Epidermal melanocyte (primary cell): ENCODE results near the gene SLFNL1.

Source experiments
- DNase-seq: peaks from one replicate; pipeline ENCODE4 v3.0.0; 2011; ENCODE audit warnings: low spot score; ENCODE audit not compliant: insufficient read length

The SLFNL1 gene

DNA sequence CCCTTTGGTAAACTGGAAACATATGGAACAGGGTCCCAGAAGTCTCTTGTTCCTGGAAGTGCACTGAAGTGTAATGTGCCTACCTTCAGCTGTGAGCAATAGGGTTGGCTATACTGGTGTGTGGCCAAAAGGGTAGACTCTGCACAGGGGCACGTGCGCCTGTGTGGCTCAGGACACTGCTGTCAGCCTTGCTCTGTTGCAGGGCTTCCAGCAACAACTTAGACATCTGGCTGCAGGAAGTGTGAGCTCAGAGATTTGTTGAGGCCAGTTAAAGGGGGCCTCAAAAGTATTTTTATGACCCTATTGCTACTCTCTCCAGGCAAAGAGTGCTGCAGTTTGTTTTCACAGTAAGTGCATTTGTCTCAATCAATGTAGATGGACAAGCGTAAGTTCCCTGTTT lies 34.6 kb downstream of the SLFNL1 start:
- DNase-seq: no peak

DNA sequence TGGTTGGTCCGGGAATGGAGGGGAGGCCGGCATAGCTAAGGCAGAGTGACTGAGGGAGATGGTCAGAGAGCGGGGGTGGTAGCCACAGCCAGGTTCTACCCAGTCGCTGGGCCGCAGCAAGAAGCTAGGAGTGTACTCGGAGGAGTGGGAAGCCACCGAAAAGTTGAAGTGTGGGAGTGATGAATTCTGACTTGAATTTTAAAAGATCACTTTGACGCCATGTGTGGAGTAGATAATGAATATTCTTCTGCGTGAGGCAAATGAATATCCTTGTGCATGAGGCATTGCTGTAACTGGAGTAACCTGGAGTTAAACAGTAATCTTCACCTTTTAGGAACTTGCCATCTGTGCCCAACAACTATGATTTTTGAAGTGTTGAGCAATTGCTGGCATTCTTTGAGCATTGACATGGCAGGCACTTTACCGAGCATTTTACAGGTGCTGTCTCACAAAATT lies 35.2 kb downstream of the SLFNL1 start:
- DNase-seq: no peak

GRCh38 chr1:40985875-40986274 lies 35.6 kb downstream of the SLFNL1 start:
- no peak for DNase-seq

DNA sequence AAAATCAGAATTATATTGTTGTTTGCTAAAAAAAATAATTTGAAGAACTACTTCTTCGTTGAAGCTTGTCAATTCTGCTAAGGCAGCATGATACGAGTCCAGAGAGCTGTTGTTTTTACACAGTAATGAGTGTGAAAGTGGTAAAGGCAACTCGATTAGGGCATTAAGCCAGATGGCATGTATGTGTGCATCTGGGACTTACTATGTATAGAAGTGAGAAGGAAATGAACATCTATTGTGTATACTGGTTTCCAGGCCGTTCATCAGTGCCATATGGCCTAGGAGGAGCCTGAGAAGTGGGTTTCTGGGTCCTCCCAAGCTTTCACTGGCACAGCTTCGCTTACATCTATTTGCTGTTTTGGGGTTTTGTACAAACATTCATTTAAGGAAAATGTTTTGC lies 36.4 kb downstream of the SLFNL1 start:
- DNase-seq: no peak

GRCh38 chr1:40984531-40984930 lies 37.0 kb downstream of the SLFNL1 start:
- no peak for DNase-seq

DNA sequence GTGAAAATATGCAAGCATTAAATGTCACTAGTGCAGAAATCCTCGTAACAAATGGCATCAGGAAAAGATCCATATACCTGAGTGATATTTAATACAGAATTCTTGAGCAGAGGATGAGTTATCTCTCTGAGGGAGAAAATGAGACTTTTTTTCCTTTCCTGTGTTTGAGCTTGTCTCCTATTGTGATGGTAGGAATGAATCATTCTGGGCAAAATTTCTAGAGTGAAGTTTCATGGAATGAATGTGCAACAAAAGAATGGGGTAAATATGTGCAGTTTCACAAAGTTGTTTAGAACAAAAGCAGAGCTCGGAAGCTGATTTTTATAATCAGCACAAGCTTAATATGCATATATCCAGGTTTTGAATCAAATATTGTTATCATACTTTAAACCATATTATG lies 37.5 kb downstream of the SLFNL1 start:
- no peak for DNase-seq

- DNase-seq: no peak
Measured at GRCh38 chr1:40983286-40983685, 38.2 kb downstream of the SLFNL1 start.

DNA sequence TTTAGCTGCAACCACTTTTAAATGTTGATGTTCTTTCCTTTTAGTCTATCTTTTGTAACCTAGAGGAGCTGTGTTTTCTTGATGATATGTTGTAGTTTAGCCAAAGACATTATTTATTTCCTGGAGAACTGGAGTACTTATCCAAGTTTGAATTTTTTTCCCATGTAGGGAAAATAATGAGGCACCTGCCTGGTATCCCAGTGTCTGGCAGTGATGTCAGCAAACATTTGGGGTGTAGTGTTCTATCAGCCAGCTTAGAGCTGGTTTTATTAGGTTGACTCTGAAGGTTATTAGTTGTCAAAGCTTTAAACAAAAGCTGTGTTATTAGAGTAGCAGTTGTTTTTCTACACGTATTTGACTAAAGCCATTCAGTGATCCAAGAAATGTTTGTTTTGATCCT lies 38.8 kb downstream of the SLFNL1 start:
- DNase-seq: no peak

DNA sequence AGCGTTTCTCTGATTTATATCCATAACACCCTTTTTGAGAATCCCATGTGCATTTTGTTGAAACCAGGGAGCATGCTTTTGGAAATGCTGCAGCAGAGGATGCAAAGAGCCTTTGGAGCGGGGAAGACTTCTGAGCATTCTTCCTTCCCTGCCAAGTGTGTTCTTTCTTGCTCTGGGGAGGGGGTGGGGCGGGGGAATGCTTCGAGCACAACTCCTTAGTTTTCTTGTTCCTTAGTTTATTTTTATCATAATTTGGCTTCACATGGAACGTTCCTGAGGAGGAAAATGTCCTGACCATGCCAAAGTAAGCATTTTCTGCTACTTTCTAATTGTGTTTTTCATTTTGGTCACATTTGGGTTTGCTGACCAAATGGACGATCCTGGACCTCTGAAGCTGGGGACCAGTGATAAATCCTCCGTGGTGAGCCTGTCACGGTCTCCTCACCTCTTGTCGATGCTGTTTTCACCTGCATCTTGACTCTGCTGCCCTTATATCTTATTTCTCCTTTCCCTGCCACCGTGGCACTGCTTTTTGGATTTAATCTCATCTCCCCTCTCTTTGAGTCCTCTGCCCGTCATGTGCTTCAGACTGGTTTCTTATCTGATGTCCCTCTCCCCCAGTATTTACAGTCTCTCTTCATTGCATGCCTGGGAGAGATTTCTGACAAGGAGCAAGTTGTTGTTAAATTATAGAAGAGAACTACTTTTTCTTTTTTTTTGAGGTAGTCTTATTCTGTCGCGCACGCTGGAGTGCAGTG lies 39.7 kb downstream of the SLFNL1 start:
- DNase-seq: no peak

GRCh38 chr1:40980453-40981121 lies 40.9 kb downstream of the SLFNL1 start:
- no peak for DNase-seq

GRCh38 chr1:40980068-40980452 lies 41.5 kb downstream of the SLFNL1 start:
- no peak for DNase-seq

DNA sequence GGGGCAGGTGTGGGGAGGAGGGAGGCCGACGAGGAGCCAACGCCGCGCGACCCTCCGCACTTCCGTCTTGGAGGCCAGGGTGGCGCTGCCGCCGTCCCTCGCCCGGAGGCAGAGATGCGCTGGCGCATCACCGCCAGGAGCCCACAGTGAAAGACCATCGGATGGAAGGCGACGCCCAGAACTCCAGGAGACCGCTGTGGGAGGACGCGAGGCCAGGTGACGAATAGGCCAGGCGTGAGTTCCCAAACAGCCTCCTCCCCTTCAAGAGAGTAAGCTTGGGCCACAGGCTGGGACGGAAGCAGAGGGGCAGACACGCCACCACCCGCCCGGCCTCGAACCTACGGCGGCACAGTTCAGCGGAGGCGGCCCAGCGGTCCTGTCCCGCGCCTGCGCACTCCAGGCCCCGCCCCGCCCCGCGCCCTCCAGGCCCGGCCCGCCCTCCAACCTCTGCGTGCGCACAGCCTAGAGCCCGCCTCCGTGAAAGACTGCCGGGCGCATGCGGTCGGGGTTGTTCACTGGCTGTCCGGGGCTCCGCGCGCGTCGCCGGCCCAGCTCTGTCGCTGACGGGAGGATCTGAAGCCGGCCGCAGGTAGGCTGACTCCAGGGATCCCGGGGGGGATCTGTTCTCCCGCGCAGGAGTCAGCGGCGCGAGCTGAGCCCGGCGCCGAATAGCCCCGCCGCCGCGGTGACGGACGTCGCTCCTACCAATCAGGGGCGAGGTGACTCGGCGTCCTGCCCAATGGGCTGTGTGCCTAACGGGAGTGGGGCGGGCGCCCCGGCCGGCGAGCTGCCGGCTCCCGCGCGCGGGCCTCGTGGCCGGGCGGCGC lies 42.1 kb downstream of the SLFNL1 start, which contains the start of gene CTPS1:
Gene CTPS1 (plus strand): TSS at position 456 of the 827 bp plus-strand sequence. CDS start 3,595 bp downstream, outside the sequence.
- DNase-seq: peak; percentile 99

DNA sequence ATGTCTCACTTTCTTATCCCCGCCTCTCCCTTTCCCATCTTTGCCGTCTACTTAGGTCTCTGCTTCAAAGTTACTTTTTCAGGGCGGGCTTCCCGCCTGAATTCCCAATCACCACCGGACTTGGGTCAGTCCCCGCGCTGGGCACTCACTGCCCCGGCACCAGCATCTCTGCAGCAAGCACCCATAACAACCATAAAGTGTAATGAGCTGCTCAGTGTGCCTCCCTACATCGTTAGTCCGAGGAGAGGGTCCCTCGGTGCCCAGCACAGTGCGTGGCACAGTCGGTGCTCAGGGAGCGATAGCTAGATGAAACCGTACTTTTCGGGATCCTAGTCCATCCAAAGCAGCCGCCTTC lies 42.7 kb downstream of the SLFNL1 start:
- no peak for DNase-seq

GRCh38 chr1:40977716-40978115 lies 43.8 kb downstream of the SLFNL1 start:
- no peak for DNase-seq

DNA sequence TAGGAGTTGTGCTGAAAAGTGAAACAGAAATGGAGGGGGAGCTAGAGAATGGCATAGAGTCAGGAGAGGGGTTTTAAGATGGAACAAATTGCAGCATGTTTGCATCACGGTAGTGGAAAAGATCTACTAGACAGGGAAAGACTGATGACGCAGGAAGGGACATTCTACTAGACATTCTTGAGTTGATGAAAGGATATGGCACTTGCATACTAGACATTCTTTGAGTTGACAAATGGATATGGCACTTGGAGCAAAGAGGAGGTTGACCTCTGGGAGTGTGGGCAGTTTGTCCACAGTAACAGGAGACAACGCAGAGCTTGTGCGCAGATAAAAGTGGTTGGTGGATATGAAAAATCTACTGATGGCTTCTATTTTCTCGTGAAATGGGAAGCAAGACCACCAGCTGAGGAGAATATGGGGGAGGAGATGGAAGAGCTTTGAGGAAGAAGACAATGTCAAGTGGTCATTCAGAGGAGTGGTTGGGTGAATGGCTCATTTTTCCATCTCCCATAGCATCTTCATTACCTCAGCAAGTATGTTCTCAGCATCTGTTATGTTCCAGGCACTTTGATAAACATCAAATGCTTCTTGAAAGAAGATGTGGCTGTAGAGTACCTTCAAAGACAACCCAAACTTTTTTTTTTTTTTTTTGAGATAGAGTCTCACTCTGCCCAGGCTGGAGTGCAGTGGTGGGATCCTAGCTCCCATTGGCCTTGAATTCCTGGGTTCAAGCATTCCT lies 44.4 kb downstream of the SLFNL1 start:
- DNase-seq: no peak

DNA sequence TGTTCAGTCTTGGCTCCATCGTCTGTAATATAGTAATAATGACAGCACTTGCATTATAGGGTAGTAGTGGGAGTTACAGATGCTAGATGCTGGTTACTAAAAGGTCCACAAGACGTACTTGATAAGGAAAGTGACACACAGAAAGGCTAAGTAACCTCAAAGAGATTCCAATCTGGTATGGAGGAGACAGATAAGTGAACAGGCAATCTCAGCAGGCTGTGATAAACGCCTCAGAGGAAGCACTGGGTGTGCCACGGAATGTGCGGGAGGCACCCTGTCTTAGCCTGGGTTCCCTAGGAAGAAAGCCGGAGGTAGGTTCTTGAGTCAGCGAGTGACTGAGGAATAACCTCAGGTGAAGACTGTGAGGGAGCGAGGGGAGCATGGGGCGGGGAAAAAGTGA lies 46.6 kb downstream of the SLFNL1 start:
- no peak for DNase-seq

DNA sequence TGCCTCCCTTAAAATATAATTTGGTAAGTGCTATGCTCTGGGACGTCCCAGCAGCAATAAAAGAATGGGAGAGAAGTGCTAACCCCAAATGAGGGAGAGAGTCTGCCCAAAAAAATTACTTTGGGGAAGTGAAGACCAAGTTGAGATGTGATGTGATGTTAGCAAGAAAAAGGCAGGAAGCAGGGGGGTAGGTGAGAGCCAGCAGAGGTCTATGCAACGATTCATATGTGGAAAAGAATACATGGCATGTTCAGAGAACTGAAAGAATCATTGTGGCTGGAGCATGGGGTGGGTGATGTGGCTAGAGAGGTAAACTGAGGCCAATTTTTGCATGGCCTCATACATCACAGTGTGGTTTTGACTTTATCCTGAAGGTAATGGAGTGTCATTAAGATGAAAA lies 47.6 kb downstream of the SLFNL1 start:
- no peak for DNase-seq

- DNase-seq: no peak
Measured at GRCh38 chr1:40971966-40972365, 49.6 kb downstream of the SLFNL1 start.

GRCh38 chr1:40969445-40969844 lies 52.1 kb downstream of the SLFNL1 start:
- no peak for DNase-seq

DNA sequence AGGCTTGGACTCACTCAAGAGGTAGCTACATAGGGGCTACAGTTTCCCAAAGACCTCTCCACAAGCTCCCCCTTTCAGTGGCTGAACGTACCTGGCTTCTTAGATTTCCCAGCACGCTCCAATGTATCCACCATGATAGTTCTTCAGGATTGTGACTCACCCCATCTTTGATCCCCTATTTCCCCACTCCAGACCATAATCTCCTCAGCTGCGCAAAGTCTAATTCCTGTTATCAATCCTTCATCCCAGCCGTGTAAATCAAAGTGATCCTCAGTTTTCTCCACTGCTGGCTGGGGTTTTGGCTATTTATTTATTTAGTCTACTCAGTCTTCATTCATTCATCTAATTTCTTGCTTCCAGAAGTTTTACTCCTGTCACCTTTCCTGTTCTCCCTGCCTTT lies 55.1 kb downstream of the SLFNL1 start:
- no peak for DNase-seq
